Measurements from ENCODE around the gene PRDX2.

Gene PRDX2

GRCh38 chr19:12843999-12844732 is 42.6 kb upstream of the PRDX2 start:
- no peak for ATAC-seq
- TF ChIP-seq CREB5 (CRISPR knock-in tag; IDR thresholded peaks at IDR 0.05; ENCODE audit: low read depth): no peak
- peak; percentile 39; the same call in 1 of the 2 replicates for TF ChIP-seq ZNF70 (CRISPR knock-in tag; IDR thresholded peaks at IDR 0.05)

- ATAC-seq: no peak
- no peak for TF ChIP-seq SNAI2 (CRISPR knock-in tag; IDR thresholded peaks at IDR 0.05)
- no peak for TF ChIP-seq PPARA (CRISPR knock-in tag; IDR thresholded peaks at IDR 0.05; ENCODE audit: borderline replicate concordance)
- TF ChIP-seq ARNTL (CRISPR knock-in tag; IDR thresholded peaks at IDR 0.05; ENCODE audit: borderline replicate concordance, low read depth): no peak
- TF ChIP-seq CSRNP3 (CRISPR knock-in tag; IDR thresholded peaks at IDR 0.05): no peak
- no peak for TF ChIP-seq TCF4 (CRISPR knock-in tag; IDR thresholded peaks at IDR 0.05; ENCODE audit: borderline replicate concordance)
- no peak for TF ChIP-seq RARB (CRISPR knock-in tag; IDR thresholded peaks at IDR 0.05)
- no peak for TF ChIP-seq PATZ1 (CRISPR knock-in tag; IDR thresholded peaks at IDR 0.05; ENCODE audit: borderline replicate concordance)
- no peak for TF ChIP-seq ZFP30 (CRISPR knock-in tag; IDR thresholded peaks at IDR 0.05)
- TF ChIP-seq TSHZ2 (CRISPR knock-in tag; IDR thresholded peaks at IDR 0.05): no peak
- no peak for TF ChIP-seq TOX (CRISPR knock-in tag; IDR thresholded peaks at IDR 0.05; ENCODE audit: borderline replicate concordance)
- no peak for TF ChIP-seq CREB5 (CRISPR knock-in tag; IDR thresholded peaks at IDR 0.05; ENCODE audit: low read depth)
- no peak for TF ChIP-seq BACH2 (CRISPR knock-in tag; IDR thresholded peaks at IDR 0.05; ENCODE audit: borderline replicate concordance)
- no peak for TF ChIP-seq ZC3H10 (CRISPR knock-in tag; IDR thresholded peaks at IDR 0.05)
- no peak for TF ChIP-seq ZNF565 (CRISPR knock-in tag; conservative IDR thresholded peaks at IDR 0.05; ENCODE audit: low read depth)
- no peak for TF ChIP-seq ZFP3 (CRISPR knock-in tag; IDR thresholded peaks at IDR 0.05)
- TF ChIP-seq ESRRG (CRISPR knock-in tag; IDR thresholded peaks at IDR 0.05): no peak
- no peak for TF ChIP-seq ISL1 (CRISPR knock-in tag; IDR thresholded peaks at IDR 0.05)
- no peak for TF ChIP-seq ZNF70 (CRISPR knock-in tag; IDR thresholded peaks at IDR 0.05)
- no peak for TF ChIP-seq ZNF8 (CRISPR knock-in tag; IDR thresholded peaks at IDR 0.05)
Measured at GRCh38 chr19:12843328-12843727, 41.7 kb upstream of the PRDX2 start.

- no peak for ATAC-seq
- no peak for TF ChIP-seq ARNTL (CRISPR knock-in tag; IDR thresholded peaks at IDR 0.05; ENCODE audit: borderline replicate concordance, low read depth)
- no peak for TF ChIP-seq ZNF8 (CRISPR knock-in tag; IDR thresholded peaks at IDR 0.05)
- no peak for TF ChIP-seq OSR1 (CRISPR knock-in tag; IDR thresholded peaks at IDR 0.05)
- TF ChIP-seq ZFP30 (CRISPR knock-in tag; IDR thresholded peaks at IDR 0.05): no peak
- TF ChIP-seq TSHZ2 (CRISPR knock-in tag; IDR thresholded peaks at IDR 0.05): no peak
- TF ChIP-seq POU6F1 (CRISPR knock-in tag; IDR thresholded peaks at IDR 0.05; ENCODE audit: borderline replicate concordance, low read depth): no peak
- TF ChIP-seq ISL1 (CRISPR knock-in tag; IDR thresholded peaks at IDR 0.05): no peak
- TF ChIP-seq ZFP3 (CRISPR knock-in tag; IDR thresholded peaks at IDR 0.05): no peak
- TF ChIP-seq ESRRG (CRISPR knock-in tag; IDR thresholded peaks at IDR 0.05): no peak
Measured at GRCh38 chr19:12842511-12842910, 40.9 kb upstream of the PRDX2 start.

Data from SK-N-SH treated with all-trans-retinoic acid at 6 μM for 48 hours (cell line).